Natural killer cell (primary cell): Measurements from ENCODE around the gene PRADC1. TPM values are rescaled to one million over a fixed set of nuclear protein-coding genes. Genes with fewer than 3 reads are reported as not detected.

Experiments used
- ATAC-seq, 3 donors: fragments of 150-1000 bp in 2 of 3; fragments of 200-7000 bp in 1 of 3; cut with Tn5 transposase; 1 replicate in 1 of 3; 2 replicates in 2 of 3; pipeline ENCODE4 v1.10.0; 2021; ENCODE audit warnings: mild to moderate bottlenecking in 2 of 3, moderate library complexity in 2 of 3
- DNase-seq, 2 donors: peaks; one replicate each; pipeline versions ENCODE4 v3.0.0 to v3.0.0-alpha.2; 2013 to 2021; ENCODE audit warnings: mixed read lengths in 1 of 2
- H3K27ac ChIP-seq: one replicate; pipeline ENCODE4 v1.5.1; 2013; ENCODE audit warnings: mild to moderate bottlenecking, low read length
- H3K27me3 ChIP-seq: one replicate; pipeline ENCODE4 v1.6.1; 2013; ENCODE audit warnings: low read length; ENCODE audit not compliant: control insufficient read depth, insufficient read depth
- H3K36me3 ChIP-seq: one replicate; pipeline ENCODE4 v1.6.1; 2013; ENCODE audit warnings: low read length; ENCODE audit not compliant: control insufficient read depth, insufficient read depth
- H3K4me1 ChIP-seq: one replicate; pipeline ENCODE4 v1.6.1; 2013; ENCODE audit warnings: low read length; ENCODE audit not compliant: control insufficient read depth, insufficient read depth
- H3K4me3 ChIP-seq: one replicate; pipeline ENCODE4 v1.5.1; 2013; ENCODE audit warnings: low read length
- H3K9me3 ChIP-seq: one replicate; pipeline ENCODE4 v1.6.1; 2013; ENCODE audit warnings: low read length; ENCODE audit not compliant: control insufficient read depth, insufficient read depth
- H3K27ac Mint-ChIP-seq, 2 donors: one replicate each; pipeline ENCODE4 v1.8.0; 2022; ENCODE audit warnings: mild to moderate bottlenecking in 2 of 2, mixed read lengths in 2 of 2, moderate library complexity in 1 of 2
- H3K27me3 Mint-ChIP-seq, 2 donors: one replicate each; pipeline ENCODE4 v1.8.0; 2022; ENCODE audit warnings: low read depth in 2 of 2, mixed read lengths in 2 of 2
- H3K36me3 Mint-ChIP-seq: one replicate; pipeline ENCODE4 v1.8.0; 2022; ENCODE audit warnings: mixed read lengths
- H3K4me1 Mint-ChIP-seq, 2 donors: one replicate each; pipeline ENCODE4 v1.8.0; 2022; ENCODE audit warnings: mixed read lengths in 2 of 2
- H3K4me3 Mint-ChIP-seq: one replicate; pipeline ENCODE4 v1.8.0; 2022; ENCODE audit warnings: mild to moderate bottlenecking, moderate library complexity, mixed read lengths
- H3K9me3 Mint-ChIP-seq, 2 donors: one replicate each; pipeline ENCODE4 v1.8.0; 2022; ENCODE audit warnings: mixed read lengths in 2 of 2
- CTCF ChIP-seq: fragments of 200-600 bp; IDR thresholded peaks from one replicate; pipeline ENCODE4 v1.8.0; 2022; ENCODE audit warnings: antibody characterized with exemption
- WGBS: methylation state at CpG from one replicate; pipeline ENCODE4 v1.1.7; 2013; ENCODE audit warnings: missing lambda C conversion rate; ENCODE audit not compliant: insufficient coverage; 5-methylcytosine and 5-hydroxymethylcytosine counted together
- intact Hi-C: fragments of 100-400 bp; cut with micrococcal nuclease; formaldehyde crosslinking; loops from one replicate; pipeline ENCODE4 v1.14.2; 2022
- total RNA-seq, 4 donors: library from RNA; stranded (reverse); fragments of 120-200 nt in 1 of 4; gene quantifications; one replicate each; pipeline versions ENCODE4 v1.2.3 to v1.2.4, GENCODE V29; 2013 to 2022

Gene PRADC1
- total RNA-seq, 3 donors from 2014 or later (not counting 1 experiment from before 2014, with no cell fraction given): 8.3 to 9.7 (median 9.1) TPM

- Histone ChIP-seq H3K4me3 (no peak overlapping the region), H3K27me3 (no peaks in the 10 kb centered on the region), H3K36me3 (peaks cover 90% of the 10 kb centered on the region), H3K9me3 (no peaks in the 10 kb centered on the region), H3K27ac (no peak overlapping the region), H3K4me1 (no peaks in the 10 kb centered on the region)
- Mint-ChIP-seq H3K9me3 (no peaks in the 10 kb centered on the region), H3K4me3 (no peak overlapping the region), H3K36me3 (peaks cover 35% of the 10 kb centered on the region), H3K27me3 (no peaks in the 10 kb centered on the region), H3K4me1 (peaks cover 0 to 15% of the 10 kb centered on the region in 2 donors), H3K27ac (peak overlapping the region in 1 of 2 donors; percentile 9)
- no peak for DNase-seq
- ATAC-seq: no peak
- intact Hi-C loops: no loop called here
- WGBS: 71% methylated on average over 3 of the region's 3 CpGs
- no peak for TF ChIP-seq CTCF
These were observed 13.8 kb upstream of the PRADC1 start for GRCh38 chr2:73246850-73247249.

DNA sequence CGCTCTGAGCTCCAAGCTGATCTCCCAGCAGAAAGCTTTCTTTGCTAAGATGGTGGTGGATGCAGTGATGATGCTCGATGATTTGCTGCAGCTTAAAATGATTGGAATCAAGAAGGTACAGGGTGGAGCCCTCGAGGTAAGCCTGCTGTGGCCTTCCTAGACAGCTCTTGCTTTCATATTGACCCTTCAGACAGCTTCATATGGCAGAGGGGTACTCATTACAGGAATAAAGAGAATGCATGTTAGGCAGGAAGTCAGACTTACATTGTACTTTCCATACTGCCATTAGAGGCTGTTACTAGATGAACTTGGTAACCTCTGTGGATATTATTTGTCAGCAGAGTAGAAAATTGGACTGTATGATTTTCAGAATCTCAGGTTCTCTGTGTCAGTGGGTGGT lies 11.5 kb upstream of the PRADC1 start:
- peaks cover 0 to 13% of the 10 kb centered on the region in 2 donors for H3K4me1 Mint-ChIP-seq
- no peak for ATAC-seq

DNA sequence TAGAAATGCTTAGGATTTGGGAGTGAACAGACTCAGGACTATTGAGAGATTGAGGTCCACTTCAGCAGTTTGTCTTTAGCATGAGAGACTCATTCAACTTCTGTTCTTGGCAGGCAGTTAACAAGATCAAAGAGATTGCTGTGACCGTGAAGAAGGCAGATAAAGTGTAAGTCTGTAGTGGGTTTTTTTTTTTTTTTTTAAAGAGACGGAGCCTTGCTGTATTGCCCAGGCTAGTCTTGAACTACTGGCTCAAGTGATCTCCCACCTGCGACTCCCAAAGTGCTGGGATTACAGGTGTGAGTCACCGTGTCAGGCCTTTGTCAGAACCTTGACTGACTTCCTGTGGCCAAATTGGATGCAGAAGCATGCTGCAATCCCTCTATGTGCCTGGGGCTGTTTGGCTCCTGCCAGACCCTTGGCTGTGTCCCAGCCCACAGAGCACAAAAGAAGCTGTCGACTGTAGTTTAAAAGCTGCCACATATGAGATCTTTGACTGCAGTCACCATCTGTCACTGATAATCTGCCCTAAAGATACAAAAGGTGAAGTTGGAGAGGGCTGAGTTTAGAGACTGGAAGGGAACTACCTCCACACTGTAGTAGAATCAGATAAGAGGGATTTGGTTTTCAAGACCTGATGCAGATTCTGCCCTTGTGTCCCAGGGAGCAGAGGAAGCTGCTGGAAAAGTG lies 11.0 kb upstream of the PRADC1 start:
- Histone ChIP-seq H3K27me3 (no peaks in the 10 kb centered on the region), H3K27ac (no peak overlapping the region), H3K9me3 (no peaks in the 10 kb centered on the region), H3K4me1 (no peaks in the 10 kb centered on the region), H3K4me3 (no peak overlapping the region), H3K36me3 (peaks cover 85% of the 10 kb centered on the region)
- peaks cover 17% of the 10 kb centered on the region for H3K36me3 Mint-ChIP-seq
- DNase-seq (no peak), ATAC-seq (no peak)
- intact Hi-C loops: no loop called here
- H3K9me3 Mint-ChIP-seq: no peaks in the 10 kb centered on the region
- peaks cover 0 to 13% of the 10 kb centered on the region in 2 donors for H3K4me1 Mint-ChIP-seq
- H3K27ac Mint-ChIP-seq: no peak overlapping the region
- TF ChIP-seq CTCF: no peak
- WGBS: 75% methylated on average over 5 of the region's 5 CpGs
- no peak overlapping the region for H3K4me3 Mint-ChIP-seq
- H3K27me3 Mint-ChIP-seq: no peaks in the 10 kb centered on the region

More for the DNA sequence above, 11.5 kb upstream of the PRADC1 start:
- WGBS: 88% methylated on average over 3 of the region's 3 CpGs
- H3K4me3 Mint-ChIP-seq: no peak overlapping the region
- Histone ChIP-seq H3K27ac (no peak overlapping the region), H3K27me3 (no peaks in the 10 kb centered on the region), H3K36me3 (peaks cover 86% of the 10 kb centered on the region), H3K9me3 (no peaks in the 10 kb centered on the region), H3K4me1 (no peaks in the 10 kb centered on the region), H3K4me3 (no peak overlapping the region)
- no peaks in the 10 kb centered on the region for H3K27me3 Mint-ChIP-seq
- no peak for TF ChIP-seq CTCF
- no peaks in the 10 kb centered on the region for H3K9me3 Mint-ChIP-seq
- DNase-seq: no peak
- intact Hi-C loops: no loop called here
- no peak overlapping the region for H3K27ac Mint-ChIP-seq
- H3K36me3 Mint-ChIP-seq: peaks cover 22% of the 10 kb centered on the region

GRCh38 chr2:73239776-73240175 lies 6.7 kb upstream of the PRADC1 start:
- intact Hi-C loops: loop anchor here (10.0 kb wide), 1 partner anchor 1215 kb away; the partner anchor contains the start of genes INO80B and WBP1
- no peak for TF ChIP-seq CTCF
- peak overlapping the region in 1 of 2 donors; percentile 31 for H3K27ac Mint-ChIP-seq

More at GRCh38 chr2:73239776-73240175, 6.7 kb upstream of the PRADC1 start:
- ATAC-seq (no peak), DNase-seq (no peak)
- no peak overlapping the region for H3K4me3 Mint-ChIP-seq
- Histone ChIP-seq H3K9me3 (no peaks in the 10 kb centered on the region), H3K36me3 (peaks cover 46% of the 10 kb centered on the region), H3K27me3 (no peaks in the 10 kb centered on the region), H3K4me1 (peaks cover 5% of the 10 kb centered on the region), H3K4me3 (no peak overlapping the region), H3K27ac (no peak overlapping the region)
- H3K4me1 Mint-ChIP-seq: peaks cover 27 to 30% of the 10 kb centered on the region in 2 donors
- H3K36me3 Mint-ChIP-seq: no peaks in the 10 kb centered on the region
- no peaks in the 10 kb centered on the region for H3K9me3 Mint-ChIP-seq
- no peaks in the 10 kb centered on the region for H3K27me3 Mint-ChIP-seq
- WGBS: 80% methylated on average over 3 of the region's 3 CpGs
